ENCODE measurements around the gene SGMS1.
A peak's percentile ranks its signal among the peaks of the same experiment; 100 is the strongest.

Gene SGMS1

DNA sequence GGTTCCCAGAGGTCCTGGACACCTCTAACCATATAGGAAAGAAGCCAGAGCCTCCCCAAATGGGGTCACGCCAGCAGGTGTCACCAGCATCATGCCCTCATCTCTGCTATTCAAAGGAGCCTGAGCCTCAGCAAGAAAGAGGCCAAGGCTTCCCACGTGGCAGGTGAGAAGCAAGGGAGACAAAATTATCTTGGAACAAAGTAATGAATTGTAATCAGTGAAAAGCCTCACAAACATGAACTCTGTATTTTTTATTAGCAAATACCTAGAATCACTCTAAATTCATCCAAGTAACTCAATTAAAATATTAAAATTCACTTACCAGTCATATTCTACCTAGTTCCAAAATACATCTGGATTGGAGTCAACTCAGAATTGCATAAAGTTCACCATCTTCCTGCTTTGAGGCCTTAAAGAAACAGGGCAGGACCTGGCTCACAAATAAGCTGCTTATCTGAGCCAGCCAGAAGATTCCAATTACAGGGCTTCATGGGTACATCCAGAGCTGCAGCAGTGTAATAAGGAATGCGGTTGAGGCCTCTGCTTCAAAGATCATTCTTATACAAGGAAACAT, 68.7 kb downstream of the SGMS1 start:
- Histone ChIP-seq H2AFZ (ENCODE audit: low read depth, low read length) (no peak overlapping the region), H3K9me3 (ENCODE audit: insufficient read depth, low read length) (no peaks in the 10 kb centered on the region), H3K9ac (ENCODE audit: low read length) (no peak overlapping the region), H3K4me1 (ENCODE audit: low read length) (peaks cover 8% of the 10 kb centered on the region), H3K4me3 (ENCODE audit: low read length) (no peak overlapping the region), H3K4me2 (ENCODE audit: low read length) (no peak overlapping the region), H3K79me2 (ENCODE audit: low read length) (no peaks in the 10 kb centered on the region), H3K27me3 (ENCODE audit: low read depth, low read length) (no peaks in the 10 kb centered on the region), H4K20me1 (ENCODE audit: insufficient read depth, low read length) (no peaks in the 10 kb centered on the region), H3K36me3 (replicated peaks; ENCODE audit: low read depth, low read length) (no peaks in the 10 kb centered on the region), H3K27ac (ENCODE audit: low read length) (no peak overlapping the region)
- TF ChIP-seq EZH2phosphoT487 (IDR thresholded peaks at IDR 0.05; ENCODE audit: low read depth): no peak
- TF ChIP-seq, protein P1, sequence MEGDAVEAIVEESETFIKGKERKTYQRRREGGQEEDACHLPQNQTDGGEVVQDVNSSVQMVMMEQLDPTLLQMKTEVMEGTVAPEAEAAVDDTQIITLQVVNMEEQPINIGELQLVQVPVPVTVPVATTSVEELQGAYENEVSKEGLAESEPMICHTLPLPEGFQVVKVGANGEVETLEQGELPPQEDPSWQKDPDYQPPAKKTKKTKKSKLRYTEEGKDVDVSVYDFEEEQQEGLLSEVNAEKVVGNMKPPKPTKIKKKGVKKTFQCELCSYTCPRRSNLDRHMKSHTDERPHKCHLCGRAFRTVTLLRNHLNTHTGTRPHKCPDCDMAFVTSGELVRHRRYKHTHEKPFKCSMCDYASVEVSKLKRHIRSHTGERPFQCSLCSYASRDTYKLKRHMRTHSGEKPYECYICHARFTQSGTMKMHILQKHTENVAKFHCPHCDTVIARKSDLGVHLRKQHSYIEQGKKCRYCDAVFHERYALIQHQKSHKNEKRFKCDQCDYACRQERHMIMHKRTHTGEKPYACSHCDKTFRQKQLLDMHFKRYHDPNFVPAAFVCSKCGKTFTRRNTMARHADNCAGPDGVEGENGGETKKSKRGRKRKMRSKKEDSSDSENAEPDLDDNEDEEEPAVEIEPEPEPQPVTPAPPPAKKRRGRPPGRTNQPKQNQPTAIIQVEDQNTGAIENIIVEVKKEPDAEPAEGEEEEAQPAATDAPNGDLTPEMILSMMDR (IDR thresholded peaks at IDR 0.05; ENCODE audit: low read depth, low read length): peak; percentile 44

DNA sequence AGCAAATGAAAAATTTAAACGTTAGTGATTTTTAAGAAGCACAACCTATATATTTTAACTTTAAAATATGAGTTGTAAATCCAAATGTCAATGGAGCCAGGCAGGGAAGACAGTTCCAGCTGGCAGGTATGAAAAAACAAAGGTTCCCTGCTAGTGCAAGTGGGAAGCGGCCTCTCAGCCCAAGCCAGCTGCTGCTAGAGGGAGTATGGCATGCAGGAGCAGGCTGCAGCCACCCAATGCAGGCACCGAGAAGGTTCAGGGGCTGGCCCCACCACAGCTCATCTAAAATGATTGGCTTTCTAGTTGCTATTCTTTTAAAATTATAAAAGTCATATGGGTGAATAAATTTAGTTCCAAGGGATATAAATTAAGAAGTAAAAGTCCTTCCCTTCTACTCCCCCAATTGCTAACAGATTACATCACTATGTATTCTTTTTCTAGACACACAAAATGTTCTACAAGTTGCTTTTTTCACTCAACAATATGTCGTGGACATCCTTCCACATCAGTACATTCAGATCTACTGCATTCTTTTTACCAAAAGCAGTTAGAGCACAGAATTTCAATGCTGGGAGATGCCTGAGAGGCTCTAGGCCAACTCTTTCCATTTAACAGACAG, 69.3 kb downstream of the SGMS1 start:
- Histone ChIP-seq H3K4me3 (ENCODE audit: low read length) (no peak overlapping the region), H3K27ac (ENCODE audit: low read length) (no peak overlapping the region), H3K9me3 (ENCODE audit: insufficient read depth, low read length) (no peaks in the 10 kb centered on the region), H3K27me3 (ENCODE audit: low read depth, low read length) (no peaks in the 10 kb centered on the region), H3K4me1 (ENCODE audit: low read length) (peaks cover 8% of the 10 kb centered on the region), H4K20me1 (ENCODE audit: insufficient read depth, low read length) (no peaks in the 10 kb centered on the region), H3K36me3 (replicated peaks; ENCODE audit: low read depth, low read length) (no peaks in the 10 kb centered on the region), H3K9ac (ENCODE audit: low read length) (no peak overlapping the region), H3K79me2 (ENCODE audit: low read length) (no peaks in the 10 kb centered on the region), H3K4me2 (ENCODE audit: low read length) (no peak overlapping the region), H2AFZ (ENCODE audit: low read depth, low read length) (no peak overlapping the region)
- no peak for TF ChIP-seq EZH2phosphoT487 (IDR thresholded peaks at IDR 0.05; ENCODE audit: low read depth)
- TF ChIP-seq, protein P1 (IDR thresholded peaks at IDR 0.05; ENCODE audit: low read depth, low read length): no peak

DNA sequence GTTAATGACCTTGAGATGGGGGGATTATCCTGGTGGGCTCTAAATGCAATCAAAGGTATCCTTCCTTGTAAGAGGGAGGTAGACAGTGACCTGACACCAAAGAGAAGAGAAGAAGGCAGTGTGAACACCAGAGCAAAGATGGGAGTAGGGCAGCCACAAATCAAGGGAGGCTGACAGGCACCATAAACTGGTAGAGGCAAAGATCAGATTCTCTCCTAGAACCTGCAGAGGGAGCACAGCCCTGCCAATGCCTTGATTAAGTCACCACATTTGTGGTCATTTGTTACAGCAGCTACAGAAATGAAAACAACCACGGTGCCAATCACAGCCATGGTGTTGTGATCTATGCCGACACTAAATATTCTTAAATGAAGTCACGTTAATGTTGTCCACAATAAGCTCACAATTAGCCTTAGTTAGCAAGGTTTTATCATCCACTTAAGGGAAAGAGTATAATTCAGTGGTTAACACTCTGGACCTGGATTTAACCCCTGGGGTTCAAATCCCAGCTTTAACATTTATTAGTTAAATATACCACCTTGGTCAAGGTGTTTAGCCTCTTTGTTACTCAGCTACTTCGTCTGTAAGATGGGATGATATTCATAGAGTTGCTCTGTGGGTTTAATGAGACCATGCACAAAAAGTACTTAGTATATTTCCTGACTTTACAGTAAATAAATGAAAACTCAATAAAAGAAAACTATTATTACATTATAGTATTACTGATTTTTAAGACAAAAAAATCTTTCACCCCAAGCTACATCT, 70.8 kb downstream of the SGMS1 start:
- no peaks in the 10 kb centered on the region for H3K36me3 ChIP-seq (replicated peaks; ENCODE audit: low read depth, low read length)
- TF ChIP-seq EZH2phosphoT487 (IDR thresholded peaks at IDR 0.05; ENCODE audit: low read depth): no peak
- TF ChIP-seq, protein P1 (IDR thresholded peaks at IDR 0.05; ENCODE audit: low read depth, low read length): peak; percentile 28
- no peak overlapping the region for H3K27ac ChIP-seq (ENCODE audit: low read length)
- H3K9me3 ChIP-seq (ENCODE audit: insufficient read depth, low read length): no peaks in the 10 kb centered on the region
- H3K4me3 ChIP-seq (ENCODE audit: low read length): no peak overlapping the region
- H3K79me2 ChIP-seq (ENCODE audit: low read length): peaks cover 2% of the 10 kb centered on the region; the same call in 1 of the 2 replicates
- no peaks in the 10 kb centered on the region for H3K27me3 ChIP-seq (ENCODE audit: low read depth, low read length)
- H3K9ac ChIP-seq (ENCODE audit: low read length): no peak overlapping the region
- H4K20me1 ChIP-seq (ENCODE audit: insufficient read depth, low read length): no peaks in the 10 kb centered on the region
- H2AFZ ChIP-seq (ENCODE audit: low read depth, low read length): no peak overlapping the region
- peak overlapping the region; percentile 43 for H3K4me2 ChIP-seq (ENCODE audit: low read length)
- peaks cover 11% of the 10 kb centered on the region for H3K4me1 ChIP-seq (ENCODE audit: low read length)

DNA sequence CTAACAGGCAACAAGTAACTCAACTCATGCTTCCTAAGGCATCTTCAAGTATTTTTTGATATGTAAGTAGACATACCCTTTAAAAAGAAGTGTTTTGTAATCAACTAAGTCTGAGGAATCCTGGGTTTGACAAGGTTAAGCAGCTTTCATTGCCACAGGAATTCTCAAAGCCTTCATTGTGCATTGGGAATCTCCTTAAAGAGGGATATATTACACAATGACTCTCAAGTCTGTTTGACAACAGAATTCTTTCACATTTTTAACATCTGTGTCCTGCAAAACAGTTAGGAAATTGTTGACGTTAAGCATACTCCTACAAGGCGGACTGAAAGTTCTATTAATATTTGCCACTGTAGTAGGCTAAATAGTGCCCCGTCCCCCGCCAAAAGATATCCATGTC, 71.4 kb downstream of the SGMS1 start:
- H2AFZ ChIP-seq (ENCODE audit: low read depth, low read length): no peak overlapping the region
- H3K79me2 ChIP-seq (ENCODE audit: low read length): peaks cover 2% of the 10 kb centered on the region
- H3K27ac ChIP-seq (ENCODE audit: low read length): no peak overlapping the region
- H3K4me3 ChIP-seq (ENCODE audit: low read length): no peak overlapping the region
- no peaks in the 10 kb centered on the region for H3K36me3 ChIP-seq (replicated peaks; ENCODE audit: low read depth, low read length)
- no peak overlapping the region for H3K4me2 ChIP-seq (ENCODE audit: low read length)
- H3K27me3 ChIP-seq (ENCODE audit: low read depth, low read length): no peaks in the 10 kb centered on the region
- TF ChIP-seq EZH2phosphoT487 (IDR thresholded peaks at IDR 0.05; ENCODE audit: low read depth): no peak
- TF ChIP-seq, protein P1 (IDR thresholded peaks at IDR 0.05; ENCODE audit: low read depth, low read length): no peak
- no peak overlapping the region for H3K9ac ChIP-seq (ENCODE audit: low read length)
- H3K9me3 ChIP-seq (ENCODE audit: insufficient read depth, low read length): no peaks in the 10 kb centered on the region
- H4K20me1 ChIP-seq (ENCODE audit: insufficient read depth, low read length): no peaks in the 10 kb centered on the region
- H3K4me1 ChIP-seq (ENCODE audit: low read length): peaks cover 11% of the 10 kb centered on the region
